Muscle of arm (tissue), 12 donors: ENCODE measurements around the gene AFF2. TPM values are rescaled to one million over a fixed set of nuclear protein-coding genes. Genes with fewer than 3 reads are reported as not detected.

Experiments used
- DNase-seq: peaks from one replicate; pipeline ENCODE4 v3.0.0-alpha.2; 2013
- polyA plus RNA-seq, 12 donors: library from polyadenylated mRNA; unstranded; fragments of 120-200 nt; gene quantifications; one replicate each; pipeline ENCODE4 v1.2.1, GENCODE V29; 2013; ENCODE audit not compliant: insufficient read length in 12 of 12

AFF2 gene
- polyA plus RNA-seq, 12 donors, result 0.91 to 5.1 (median 1.1) TPM; not detected in 2

DNA sequence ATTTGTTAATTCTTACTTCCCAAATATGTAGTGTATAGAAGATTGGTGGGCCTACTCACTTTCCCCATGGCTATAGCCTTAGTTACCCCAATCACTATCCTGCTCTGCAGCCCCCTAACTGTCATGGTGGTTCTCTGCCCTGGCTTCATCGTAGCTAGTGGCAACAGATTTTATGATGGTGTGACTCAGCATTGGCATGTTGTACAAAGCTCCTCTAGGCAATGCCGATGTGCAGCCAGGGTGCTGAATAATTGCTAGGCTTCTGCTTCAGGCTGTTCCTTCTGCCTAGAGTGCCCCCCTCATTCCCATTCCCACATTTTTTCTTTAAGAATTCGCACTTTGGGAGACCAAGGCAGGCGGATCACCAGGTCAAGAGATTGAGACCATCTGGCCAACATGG is 35.2 kb downstream of the AFF2 start:
- no peak for DNase-seq

DNA sequence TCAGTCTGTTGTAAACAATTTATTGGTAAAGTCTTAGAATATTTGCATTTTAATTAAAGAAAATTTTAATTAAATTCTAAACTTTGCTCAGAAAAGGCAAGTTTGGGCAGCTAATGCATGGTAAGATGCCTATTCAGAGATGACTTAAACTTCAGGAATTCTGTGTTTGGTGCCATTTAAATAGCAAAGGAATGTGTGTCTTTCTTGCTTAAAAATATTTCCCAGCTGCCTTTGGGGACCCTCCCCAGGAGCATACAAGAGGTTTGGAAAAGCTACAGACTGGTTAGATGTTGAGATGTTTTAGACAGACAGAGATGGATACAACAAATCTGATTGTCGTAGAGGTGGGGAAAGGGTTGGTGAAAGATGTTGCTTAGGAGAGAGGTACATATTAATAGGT is 36.5 kb downstream of the AFF2 start:
- DNase-seq, result no peak

GRCh38 chrX:148537556-148538182 is 37.3 kb downstream of the AFF2 start:
- DNase-seq, result no peak

DNA sequence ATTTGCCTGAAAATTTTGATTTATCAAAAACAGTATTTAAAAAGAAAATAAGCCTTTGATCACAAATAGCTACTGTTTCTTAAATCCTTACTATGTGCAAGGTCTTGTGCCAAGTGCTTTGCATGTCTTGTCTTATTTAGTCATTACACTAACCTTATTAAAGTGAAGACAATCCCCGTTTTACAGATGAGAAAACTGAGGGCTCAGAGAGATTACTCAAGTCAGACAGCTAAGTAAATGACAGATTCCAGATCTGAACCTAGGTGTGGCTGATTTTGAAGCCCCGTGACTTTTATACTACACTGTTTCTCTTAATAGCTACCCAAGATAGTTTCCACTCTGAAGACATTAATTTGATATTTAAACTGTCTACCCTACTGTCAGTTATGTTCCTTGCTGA is 38.2 kb downstream of the AFF2 start:
- no peak for DNase-seq

GRCh38 chrX:148540114-148540513 is 39.7 kb downstream of the AFF2 start:
- no peak for DNase-seq

DNA sequence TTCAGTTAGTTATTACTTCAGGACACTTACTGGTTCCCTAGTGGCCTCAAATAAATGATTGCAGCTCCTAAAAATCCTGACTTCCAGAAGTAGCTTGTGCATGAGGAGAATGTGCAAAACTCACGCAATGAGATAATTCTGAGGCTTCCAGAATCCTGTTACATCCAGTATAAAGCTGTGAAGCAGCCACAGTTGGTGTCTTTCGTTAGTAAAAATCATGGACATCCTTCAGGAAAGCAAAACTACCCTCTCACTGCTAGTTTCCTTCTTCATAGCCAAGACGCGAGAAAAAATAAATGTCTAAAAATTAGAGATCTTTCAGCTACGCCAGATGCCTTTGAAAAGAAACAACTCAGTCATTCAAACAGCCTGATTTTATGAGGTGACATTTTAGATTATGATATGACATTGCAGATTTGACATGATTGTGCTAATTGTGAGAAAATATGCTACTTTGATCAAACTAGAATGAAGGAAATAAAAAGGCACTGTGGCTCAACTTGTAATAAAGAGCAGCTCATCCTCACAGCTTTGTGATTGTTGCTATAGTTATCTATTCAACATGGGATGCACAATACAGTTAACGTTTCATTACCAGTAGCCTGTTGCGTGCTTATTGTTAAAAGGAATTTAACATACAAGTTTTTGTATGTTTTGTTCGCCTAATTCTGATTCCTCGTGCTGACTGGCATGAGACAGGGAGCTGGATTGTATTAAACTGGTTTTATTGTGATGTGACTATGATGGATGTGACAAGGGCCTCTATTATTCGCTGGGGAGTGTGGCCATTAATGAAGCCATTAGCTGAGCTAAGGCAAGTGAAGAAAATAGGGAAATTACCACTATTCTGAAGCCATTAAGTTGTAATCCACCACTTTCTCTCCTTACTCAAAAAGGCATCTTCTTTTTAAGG is 40.5 kb downstream of the AFF2 start:
- no peak for DNase-seq

DNA sequence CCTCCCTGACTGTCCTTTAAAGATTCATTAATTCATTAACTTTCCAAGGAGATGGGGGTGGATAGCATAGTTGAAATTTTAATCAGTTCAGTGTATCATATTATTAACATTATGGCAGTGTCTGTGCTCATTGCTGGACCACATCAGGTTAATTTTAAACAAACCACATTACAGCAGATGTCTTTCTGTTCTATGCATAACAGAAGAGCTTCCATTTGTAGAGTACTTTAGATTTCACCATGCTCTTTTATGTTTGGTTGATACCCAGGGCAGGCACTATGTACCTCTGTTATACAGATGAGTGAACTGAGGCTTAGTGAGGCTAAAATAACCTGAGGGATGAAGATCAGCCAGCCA is 41.1 kb downstream of the AFF2 start:
- no peak for DNase-seq

DNA sequence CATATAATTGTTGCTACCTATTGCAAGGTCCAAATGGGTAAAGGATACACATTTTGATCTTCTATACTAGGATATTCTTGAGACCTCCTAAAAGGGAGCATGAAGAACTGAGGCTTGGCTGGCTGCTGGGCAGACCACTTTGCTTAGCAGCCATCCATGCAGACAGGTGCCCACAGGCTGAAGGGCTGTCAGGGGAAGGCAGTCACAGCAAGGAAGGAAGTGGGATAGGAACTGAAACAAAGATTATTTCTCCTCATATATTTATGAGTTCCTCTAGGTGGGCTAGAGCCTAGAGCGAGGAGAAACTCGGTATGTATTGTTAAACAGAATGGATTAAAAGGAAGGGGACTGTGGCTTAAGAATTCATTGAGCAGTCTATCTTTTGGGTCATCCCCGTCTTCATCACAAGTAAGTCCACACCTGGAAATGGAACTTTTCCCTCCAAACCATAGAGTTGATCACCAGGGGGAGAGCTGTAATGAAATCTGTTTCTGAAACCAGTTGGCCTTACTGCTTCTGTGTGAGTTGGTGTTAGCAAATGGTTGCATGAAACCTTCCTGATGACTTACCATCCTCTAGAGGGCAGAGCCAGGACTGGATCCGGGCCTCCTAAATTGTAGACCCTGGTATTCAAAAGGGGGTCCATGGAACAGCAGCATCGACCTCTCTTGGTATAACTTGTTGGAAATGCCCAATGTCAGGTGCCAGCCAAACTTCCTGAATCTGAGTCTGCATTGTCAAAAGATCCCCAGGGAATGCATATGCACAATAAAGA is 42.3 kb downstream of the AFF2 start:
- no peak for DNase-seq

DNA sequence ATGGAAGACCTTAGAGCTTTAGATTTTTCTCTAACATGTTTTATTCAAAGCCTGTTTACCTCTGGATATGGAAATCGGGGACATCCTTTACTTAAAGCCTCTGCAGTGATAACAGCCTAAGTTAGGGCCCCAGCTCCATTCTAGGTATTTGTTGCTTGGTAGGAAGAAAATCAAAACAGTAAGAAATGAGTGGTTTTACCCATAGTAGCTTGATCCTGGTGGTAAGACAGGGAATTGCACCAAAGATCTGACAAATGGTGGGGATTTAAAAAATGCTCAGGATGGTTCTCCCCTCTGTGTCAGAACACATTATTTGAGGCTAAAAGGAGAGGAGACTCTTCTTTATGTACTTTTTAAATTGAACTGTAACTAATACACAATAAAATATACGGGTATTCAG is 52.4 kb downstream of the AFF2 start:
- no peak for DNase-seq

- no peak for DNase-seq
These were observed 54.7 kb downstream of the AFF2 start for GRCh38 chrX:148555101-148555500.

- no peak for DNase-seq
These were observed 55.3 kb downstream of the AFF2 start for GRCh38 chrX:148555571-148556243.

DNA sequence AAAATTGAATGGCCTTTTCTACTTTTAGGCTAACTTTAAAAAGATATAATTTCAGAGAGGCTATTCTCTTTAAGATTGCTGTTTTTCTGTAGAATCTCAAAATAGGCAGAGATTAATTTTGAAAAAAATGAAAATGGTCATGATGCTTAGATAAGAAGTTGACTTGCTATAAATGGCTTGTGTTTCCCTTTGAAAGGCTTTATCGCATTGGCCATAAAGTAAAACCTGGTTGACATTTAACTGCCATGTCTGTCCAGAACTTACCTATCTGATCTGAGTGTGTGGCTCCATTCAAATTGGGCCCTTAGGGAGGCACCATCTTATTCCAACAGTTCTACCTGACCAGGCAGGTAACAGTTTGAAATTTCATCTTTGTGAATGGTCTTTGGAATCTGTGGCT is 56.1 kb downstream of the AFF2 start:
- DNase-seq, result no peak

DNA sequence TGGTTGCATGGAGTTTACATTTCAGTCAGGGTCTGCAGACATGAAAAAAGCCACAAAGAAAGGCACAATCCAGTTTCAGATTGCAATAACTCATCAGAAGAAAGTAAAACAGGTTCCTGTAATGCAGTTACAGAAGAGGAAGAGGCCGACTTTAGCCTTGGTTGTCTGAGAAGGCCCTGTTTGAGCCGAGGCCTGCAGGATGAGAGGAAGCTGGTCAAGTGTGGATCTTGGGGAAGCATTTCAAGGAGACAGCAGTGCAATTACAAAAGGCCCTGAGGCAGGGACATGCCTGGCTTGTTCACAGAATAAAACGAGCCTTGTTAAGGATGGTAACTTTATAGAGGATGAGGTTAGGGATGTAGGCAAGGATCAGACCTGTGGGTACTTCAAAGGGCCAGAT is 62.4 kb downstream of the AFF2 start:
- DNase-seq, result no peak

DNA sequence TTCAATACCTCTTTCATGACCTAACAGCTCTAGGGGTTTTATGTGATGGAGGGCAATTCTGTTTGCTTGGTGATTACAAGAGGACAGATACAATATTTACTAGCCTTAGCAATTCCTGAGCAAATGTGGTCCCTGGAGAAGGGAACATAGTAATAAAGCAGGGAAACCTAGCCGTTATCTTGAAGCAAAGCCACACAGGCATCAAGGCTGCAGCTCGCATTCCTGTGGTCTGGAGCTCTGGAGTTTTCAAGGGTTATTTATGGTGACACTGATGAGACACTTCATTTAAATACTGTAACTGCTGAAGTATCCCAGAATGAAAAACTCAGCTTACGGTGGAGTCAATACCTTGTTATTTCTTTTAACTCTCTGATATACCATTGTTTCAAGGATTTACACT is 66.8 kb downstream of the AFF2 start:
- DNase-seq, result no peak

GRCh38 chrX:148567779-148568178 is 67.4 kb downstream of the AFF2 start:
- no peak for DNase-seq

- DNase-seq, result no peak
These were observed 68.3 kb downstream of the AFF2 start for GRCh38 chrX:148568763-148569162.

GRCh38 chrX:148572337-148572736 is 71.9 kb downstream of the AFF2 start:
- no peak for DNase-seq

- no peak for DNase-seq
These were observed 72.7 kb downstream of the AFF2 start for GRCh38 chrX:148573119-148573518.

GRCh38 chrX:148574237-148574973 is 74.0 kb downstream of the AFF2 start:
- DNase-seq, result no peak

DNA sequence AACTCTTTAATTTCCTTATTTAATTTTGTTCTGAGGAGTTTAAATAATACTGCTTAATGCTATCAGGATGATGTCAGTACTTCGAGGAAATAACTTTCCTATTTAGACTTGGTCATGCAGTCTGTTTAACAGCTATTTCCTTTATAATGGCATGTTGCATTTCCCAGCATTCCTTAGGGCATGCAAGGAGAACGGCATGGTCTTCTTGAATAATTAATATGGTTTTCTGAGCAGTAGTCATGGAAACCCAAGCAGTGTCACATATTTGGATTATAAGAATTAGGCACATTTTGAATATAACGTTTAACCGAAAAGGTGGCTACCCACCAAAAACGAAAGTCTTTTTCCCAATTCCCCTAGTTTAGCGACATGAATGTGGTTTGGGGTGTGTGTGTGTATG is 76.0 kb downstream of the AFF2 start:
- no peak for DNase-seq

- DNase-seq, result no peak
These were observed 77.3 kb downstream of the AFF2 start for GRCh38 chrX:148577741-148578140.
